Natural killer cell (primary cell): ENCODE measurements around the gene GULP1. TPM values are rescaled to one million over a fixed set of nuclear protein-coding genes. Genes with fewer than 3 reads are reported as not detected.

Experiments
- ATAC-seq, 3 donors: fragments of 150-1000 bp in 2 of 3; fragments of 200-7000 bp in 1 of 3; cut with Tn5 transposase; 1 replicate in 1 of 3; 2 replicates in 2 of 3; pipeline ENCODE4 v1.10.0; 2021; ENCODE audit warnings: mild to moderate bottlenecking in 2 of 3, moderate library complexity in 2 of 3
- DNase-seq, 2 donors: peaks; one replicate each; pipeline versions ENCODE4 v3.0.0 to v3.0.0-alpha.2; 2013 to 2021; ENCODE audit warnings: mixed read lengths in 1 of 2
- H3K27ac ChIP-seq: one replicate; pipeline ENCODE4 v1.5.1; 2013; ENCODE audit warnings: mild to moderate bottlenecking, low read length
- H3K27me3 ChIP-seq: one replicate; pipeline ENCODE4 v1.6.1; 2013; ENCODE audit warnings: low read length; ENCODE audit not compliant: control insufficient read depth, insufficient read depth
- H3K36me3 ChIP-seq: one replicate; pipeline ENCODE4 v1.6.1; 2013; ENCODE audit warnings: low read length; ENCODE audit not compliant: control insufficient read depth, insufficient read depth
- H3K4me1 ChIP-seq: one replicate; pipeline ENCODE4 v1.6.1; 2013; ENCODE audit warnings: low read length; ENCODE audit not compliant: control insufficient read depth, insufficient read depth
- H3K4me3 ChIP-seq: one replicate; pipeline ENCODE4 v1.5.1; 2013; ENCODE audit warnings: low read length
- H3K9me3 ChIP-seq: one replicate; pipeline ENCODE4 v1.6.1; 2013; ENCODE audit warnings: low read length; ENCODE audit not compliant: control insufficient read depth, insufficient read depth
- H3K27ac Mint-ChIP-seq, 2 donors: one replicate each; pipeline ENCODE4 v1.8.0; 2022; ENCODE audit warnings: mild to moderate bottlenecking in 2 of 2, mixed read lengths in 2 of 2, moderate library complexity in 1 of 2
- H3K27me3 Mint-ChIP-seq, 2 donors: one replicate each; pipeline ENCODE4 v1.8.0; 2022; ENCODE audit warnings: low read depth in 2 of 2, mixed read lengths in 2 of 2
- H3K36me3 Mint-ChIP-seq: one replicate; pipeline ENCODE4 v1.8.0; 2022; ENCODE audit warnings: mixed read lengths
- H3K4me1 Mint-ChIP-seq, 2 donors: one replicate each; pipeline ENCODE4 v1.8.0; 2022; ENCODE audit warnings: mixed read lengths in 2 of 2
- H3K4me3 Mint-ChIP-seq: one replicate; pipeline ENCODE4 v1.8.0; 2022; ENCODE audit warnings: mild to moderate bottlenecking, moderate library complexity, mixed read lengths
- H3K9me3 Mint-ChIP-seq, 2 donors: one replicate each; pipeline ENCODE4 v1.8.0; 2022; ENCODE audit warnings: mixed read lengths in 2 of 2
- CTCF ChIP-seq: fragments of 200-600 bp; IDR thresholded peaks from one replicate; pipeline ENCODE4 v1.8.0; 2022; ENCODE audit warnings: antibody characterized with exemption
- WGBS: methylation state at CpG from one replicate; pipeline ENCODE4 v1.1.7; 2013; ENCODE audit warnings: missing lambda C conversion rate; ENCODE audit not compliant: insufficient coverage; 5-methylcytosine and 5-hydroxymethylcytosine counted together
- intact Hi-C: fragments of 100-400 bp; cut with micrococcal nuclease; formaldehyde crosslinking; loops from one replicate; pipeline ENCODE4 v1.14.2; 2022
- total RNA-seq, 4 donors: library from RNA; stranded (reverse); fragments of 120-200 nt in 1 of 4; gene quantifications; one replicate each; pipeline versions ENCODE4 v1.2.3 to v1.2.4, GENCODE V29; 2013 to 2022

Gene GULP1
- total RNA-seq, 3 donors from 2014 or later (not counting 1 experiment from before 2014, with no cell fraction given) = not detected

- Histone ChIP-seq H3K4me1 (no peaks in the 10 kb centered on the region), H3K9me3 (no peaks in the 10 kb centered on the region), H3K27me3 (no peaks in the 10 kb centered on the region), H3K27ac (no peak overlapping the region), H3K36me3 (no peaks in the 10 kb centered on the region), H3K4me3 (no peak overlapping the region)
- Mint-ChIP-seq H3K36me3 (no peaks in the 10 kb centered on the region), H3K9me3 (peaks cover 3% of the 10 kb centered on the region in 2 donors), H3K27ac (no peak overlapping the region), H3K4me3 (no peak overlapping the region), H3K4me1 (no peaks in the 10 kb centered on the region), H3K27me3 (no peaks in the 10 kb centered on the region)
- 67% methylated on average over 1 of the region's 1 CpG for WGBS
- no peak for DNase-seq
- intact Hi-C loops = no loop called here
- no peak for ATAC-seq
- TF ChIP-seq CTCF = no peak
Measured at GRCh38 chr2:188503975-188504374, 212.3 kb downstream of the GULP1 start.

DNA sequence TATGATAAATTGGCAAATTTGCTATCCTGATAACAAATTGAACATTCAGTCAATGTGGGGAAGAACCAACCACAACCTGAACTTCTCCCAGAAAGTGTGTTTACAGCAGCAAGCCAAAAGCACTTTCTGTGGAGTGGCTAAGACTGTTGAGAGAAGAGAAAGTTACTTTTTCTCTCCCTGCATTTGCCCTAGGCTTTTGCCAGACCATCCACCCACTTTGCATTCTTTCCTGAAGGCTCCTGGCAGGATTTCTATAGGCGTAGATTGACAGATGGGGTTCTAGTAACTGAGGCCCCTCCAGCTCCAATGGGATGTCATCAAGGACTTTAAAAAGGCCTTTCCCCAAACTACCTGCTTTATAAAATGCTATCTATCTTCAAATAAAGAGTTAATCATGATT lies 215.2 kb downstream of the GULP1 start:
- ATAC-seq = no peak
- no peak overlapping the region for H3K4me3 ChIP-seq
- no peak for TF ChIP-seq CTCF
- no peaks in the 10 kb centered on the region for H3K36me3 Mint-ChIP-seq
- no peaks in the 10 kb centered on the region for H3K9me3 ChIP-seq
- H3K27ac ChIP-seq = no peak overlapping the region
- H3K9me3 Mint-ChIP-seq = peaks cover 0 to 2% of the 10 kb centered on the region in 2 donors
- no peaks in the 10 kb centered on the region for H3K27me3 ChIP-seq
- WGBS = 90% methylated on average over 1 of the region's 1 CpG
- H3K4me1 ChIP-seq = no peaks in the 10 kb centered on the region
- H3K4me3 Mint-ChIP-seq = no peak overlapping the region
- no peaks in the 10 kb centered on the region for H3K27me3 Mint-ChIP-seq
- H3K36me3 ChIP-seq = no peaks in the 10 kb centered on the region
- no peak for DNase-seq
- no peaks in the 10 kb centered on the region for H3K4me1 Mint-ChIP-seq
- intact Hi-C loops = no loop called here
- H3K27ac Mint-ChIP-seq = no peak overlapping the region

GRCh38 chr2:188511346-188511745 lies 219.7 kb downstream of the GULP1 start:
- Histone ChIP-seq H3K4me3 (no peak overlapping the region), H3K36me3 (no peaks in the 10 kb centered on the region), H3K27ac (no peak overlapping the region), H3K4me1 (no peaks in the 10 kb centered on the region), H3K9me3 (no peaks in the 10 kb centered on the region), H3K27me3 (no peaks in the 10 kb centered on the region)
- DNase-seq = no peak
- Mint-ChIP-seq H3K4me1 (no peaks in the 10 kb centered on the region), H3K4me3 (no peak overlapping the region), H3K27ac (no peak overlapping the region), H3K9me3 (peaks cover 0 to 9% of the 10 kb centered on the region in 2 donors), H3K36me3 (no peaks in the 10 kb centered on the region), H3K27me3 (no peaks in the 10 kb centered on the region)
- intact Hi-C loops = no loop called here
- WGBS = 79% methylated on average over 2 of the region's 2 CpGs
- ATAC-seq = no peak
- TF ChIP-seq CTCF = no peak

- no peak overlapping the region for H3K27ac Mint-ChIP-seq
- H3K27ac ChIP-seq = no peak overlapping the region
- DNase-seq = peak in 1 of 2 donors; percentile 15
- TF ChIP-seq CTCF = no peak
- intact Hi-C loops = no loop called here
- H3K4me1 ChIP-seq = no peaks in the 10 kb centered on the region
- no peaks in the 10 kb centered on the region for H3K36me3 Mint-ChIP-seq
- WGBS = no CpG with 5 or more reads among the region's 2 CpGs
- H3K4me3 ChIP-seq = no peak overlapping the region
- no peaks in the 10 kb centered on the region for H3K27me3 ChIP-seq
- H3K9me3 ChIP-seq = no peaks in the 10 kb centered on the region
- H3K27me3 Mint-ChIP-seq = no peaks in the 10 kb centered on the region
- H3K36me3 ChIP-seq = no peaks in the 10 kb centered on the region
- H3K9me3 Mint-ChIP-seq = peaks cover 2 to 9% of the 10 kb centered on the region in 2 donors
- no peak overlapping the region for H3K4me3 Mint-ChIP-seq
- H3K4me1 Mint-ChIP-seq = no peaks in the 10 kb centered on the region
- no peak for ATAC-seq
Measured at GRCh38 chr2:188512456-188512855, 220.8 kb downstream of the GULP1 start.
